CD14-positive monocyte (primary cell): Measurements from ENCODE around the gene TNFRSF13B. TPM values are rescaled to one million over a fixed set of nuclear protein-coding genes. Genes with fewer than 3 reads are reported as not detected.
"Not testable (repeated sequence)": the region's sequence is repeated elsewhere in the genome, so short reads cannot be mapped to it uniquely, and the experiment has no call there.

Source experiments
- DNase-seq, 3 donors: peaks; one replicate each; pipeline ENCODE4 v3.0.0-alpha.2; 2011 to 2022
- H2AFZ ChIP-seq: 2 replicates; pipeline ENCODE4 v1.6.0; 2012; ENCODE audit warnings: mild to moderate bottlenecking, low read depth, low read length, inconsistent platforms; ENCODE audit not compliant: insufficient read depth, poor library complexity, severe bottlenecking
- H3K27ac ChIP-seq, 2 donors: 1 replicate in 1 of 2; 2 replicates in 1 of 2; pipeline ENCODE4 v1.5.1; 2012 to 2013; ENCODE audit warnings: low read length in 2 of 2, control low read depth in 1 of 2, inconsistent platforms in 1 of 2, low read depth in 1 of 2, mild to moderate bottlenecking in 1 of 2
- H3K27me3 ChIP-seq, 2 donors: one replicate each; pipeline versions ENCODE4 v1.6.0 to v1.6.1; 2011 to 2013; ENCODE audit warnings: low read length in 2 of 2; ENCODE audit not compliant: control insufficient read depth in 2 of 2, insufficient read depth in 2 of 2
- H3K36me3 ChIP-seq, 2 donors: replicated peaks in 1 of 2; 1 replicate in 1 of 2; 2 replicates in 1 of 2; pipeline versions ENCODE4 v1.5.1 to v1.6.1; 2012 to 2013; ENCODE audit warnings: low read length in 2 of 2, control low read depth in 1 of 2, inconsistent platforms in 1 of 2, mild to moderate bottlenecking in 1 of 2; ENCODE audit not compliant: insufficient read depth in 2 of 2, control insufficient read depth in 1 of 2
- H3K4me1 ChIP-seq, 2 donors: 1 replicate in 1 of 2; 2 replicates in 1 of 2; pipeline versions ENCODE4 v1.5.1 to v1.6.1; 2012 to 2013; ENCODE audit warnings: low read length in 2 of 2, control low read depth in 1 of 2, inconsistent platforms in 1 of 2, mild to moderate bottlenecking in 1 of 2, moderate library complexity in 1 of 2; ENCODE audit not compliant: insufficient read depth in 2 of 2, control insufficient read depth in 1 of 2
- H3K4me2 ChIP-seq: replicated peaks from 2 replicates; pipeline ENCODE3; 2012; ENCODE audit warnings: low read length, moderate library complexity, mild to moderate bottlenecking; ENCODE audit not compliant: poor library complexity, severe bottlenecking; ENCODE audit errors: extremely low read depth
- H3K4me3 ChIP-seq, 3 experiments: fragments of 200-600 bp in 1 of 3; sonication (generic) in 1 of 3; replicated peaks in 1 of 3; 1 replicate in 2 of 3; 2 replicates in 1 of 3; pipeline ENCODE4 v1.5.1; 2011 to 2013; ENCODE audit warnings: low read length in 3 of 3, mild to moderate bottlenecking in 3 of 3, control low read depth in 2 of 3, low read depth in 2 of 3, inconsistent platforms in 1 of 3, moderate library complexity in 1 of 3
- H3K79me2 ChIP-seq: 2 replicates; pipeline ENCODE4 v1.6.0; 2012; ENCODE audit warnings: mild to moderate bottlenecking, control low read depth, inconsistent platforms, low read length, moderate library complexity; ENCODE audit not compliant: insufficient read depth
- H3K9ac ChIP-seq: 2 replicates; pipeline ENCODE4 v1.6.0; 2017; ENCODE audit warnings: low read length, mild to moderate bottlenecking; ENCODE audit not compliant: insufficient read depth, poor library complexity, severe bottlenecking
- H3K9me3 ChIP-seq, 2 donors: replicated peaks in 1 of 2; 1 replicate in 1 of 2; 2 replicates in 1 of 2; pipeline versions ENCODE4 v1.5.1 to v1.6.1; 2012 to 2013; ENCODE audit warnings: low read length in 2 of 2, control low read depth in 1 of 2; ENCODE audit not compliant: control insufficient read depth in 1 of 2, insufficient read depth in 1 of 2
- H4K20me1 ChIP-seq: 2 replicates; pipeline ENCODE4 v1.6.0; 2012; ENCODE audit warnings: mild to moderate bottlenecking, low read length, control low read depth, moderate library complexity; ENCODE audit not compliant: insufficient read depth
- H3K27ac Mint-ChIP-seq, 7 donors: one replicate each; pipeline ENCODE4 v1.8.0; 2020; ENCODE audit warnings: mild to moderate bottlenecking in 7 of 7, mixed read lengths in 7 of 7, moderate library complexity in 6 of 7, inconsistent platforms in 2 of 7
- H3K27me3 Mint-ChIP-seq, 3 donors: one replicate each; pipeline ENCODE4 v1.8.0; 2021 to 2022; ENCODE audit warnings: low read depth in 3 of 3, mild to moderate bottlenecking in 3 of 3, mixed read lengths in 3 of 3, moderate library complexity in 3 of 3, inconsistent platforms in 1 of 3
- H3K36me3 Mint-ChIP-seq, 2 donors: one replicate each; pipeline ENCODE4 v1.8.0; 2020; ENCODE audit warnings: mixed read lengths in 2 of 2, inconsistent platforms in 1 of 2, mild to moderate bottlenecking in 1 of 2
- H3K4me1 Mint-ChIP-seq: one replicate; pipeline ENCODE4 v1.8.0; 2020; ENCODE audit warnings: mild to moderate bottlenecking, mixed read lengths
- H3K4me3 Mint-ChIP-seq, 2 donors: one replicate each; pipeline ENCODE4 v1.8.0; 2020; ENCODE audit warnings: mild to moderate bottlenecking in 2 of 2, mixed read lengths in 2 of 2, moderate library complexity in 1 of 2
- H3K9me3 Mint-ChIP-seq, 7 donors: one replicate each; pipeline ENCODE4 v1.8.0; 2020 to 2022; ENCODE audit warnings: mixed read lengths in 7 of 7, mild to moderate bottlenecking in 6 of 7, moderate library complexity in 6 of 7, inconsistent platforms in 2 of 7
- CTCF ChIP-seq: fragments of 200-600 bp; IDR thresholded peaks from one replicate; pipeline ENCODE4 v1.8.0; 2022; ENCODE audit warnings: antibody characterized with exemption, mild to moderate bottlenecking
- WGBS: methylation state at CpG from one replicate; pipeline ENCODE4 v1.1.5; 2013; ENCODE audit warnings: missing lambda C conversion rate; ENCODE audit not compliant: insufficient coverage; 5-methylcytosine and 5-hydroxymethylcytosine counted together
- intact Hi-C, 2 donors: fragments of 100-400 bp; cut with micrococcal nuclease; formaldehyde crosslinking; loops; one replicate each; pipeline versions ENCODE4 v1.15.0 to v1.15.1; 2023
- polyA plus RNA-seq, 3 donors: library from polyadenylated mRNA; depleted of rRNA in 1 of 3; unstranded in 2 of 3; stranded (reverse) in 1 of 3; fragments of 300-500 nt in 2 of 3; fragments of >200 nt in 1 of 3; fragmentation: Illumina TruSeq in 2 of 3; gene quantifications; 1 replicate in 2 of 3; 2 replicates in 1 of 3; pipeline ENCODE4 v1.2.3, GENCODE V29; 2012 to 2021

Gene TNFRSF13B
- polyA plus RNA-seq, 3 donors: 0.21 to 0.47 TPM; not detected in 1

- no peaks in the 10 kb centered on the region for H3K4me1 ChIP-seq
Measured at GRCh38 chr17:16980813-16981731, 9.2 kb upstream of the TNFRSF13B start.

GRCh38 chr17:16980061-16980460 lies 8.1 kb upstream of the TNFRSF13B start:
- Histone ChIP-seq H3K9ac (no peak overlapping the region), H3K79me2 (no peaks in the 10 kb centered on the region), H3K27me3 (no peaks in the 10 kb centered on the region), H3K4me3 (no peak overlapping the region), H3K27ac (no peak overlapping the region), H3K9me3 (no peaks in the 10 kb centered on the region), H4K20me1 (no peaks in the 10 kb centered on the region), H2AFZ (no peak overlapping the region), H3K36me3 (no peaks in the 10 kb centered on the region), H3K4me2 (no peak overlapping the region), H3K4me1 (no peaks in the 10 kb centered on the region)
- Mint-ChIP-seq H3K27me3 (peaks cover 1 to 3% (median 2%) of the 10 kb centered on the region in 3 donors), H3K9me3 (peaks cover 0 to 3% (median 0%) of the 10 kb centered on the region in 7 donors), H3K27ac (no peak overlapping the region), H3K4me3 (no peak overlapping the region), H3K36me3 (no peaks in the 10 kb centered on the region), H3K4me1 (peaks cover 5% of the 10 kb centered on the region)
- no peak for DNase-seq
- no peak for TF ChIP-seq CTCF
- WGBS: 97% methylated on average over 4 of the region's 8 CpGs
- intact Hi-C loops: no loop called here

More at GRCh38 chr17:16980813-16981731, 9.2 kb upstream of the TNFRSF13B start:
- Histone ChIP-seq H3K79me2 (no peaks in the 10 kb centered on the region), H3K4me3 (no peak overlapping the region), H3K36me3 (no peaks in the 10 kb centered on the region), H3K27me3 (no peaks in the 10 kb centered on the region), H3K9ac (no peak overlapping the region), H3K9me3 (no peaks in the 10 kb centered on the region), H2AFZ (no peak overlapping the region), H4K20me1 (no peaks in the 10 kb centered on the region), H3K27ac (no peak overlapping the region), H3K4me2 (no peak overlapping the region)
- whole genome bisulfite sequencing: 90% methylated on average over 24 of the region's 26 CpGs
- Mint-ChIP-seq H3K9me3 (peaks cover 0 to 3% (median 0%) of the 10 kb centered on the region in 7 donors), H3K27me3 (peaks cover 1 to 3% (median 3%) of the 10 kb centered on the region in 3 donors), H3K36me3 (no peaks in the 10 kb centered on the region), H3K27ac (no peak overlapping the region), H3K4me3 (no peak overlapping the region), H3K4me1 (peaks cover 3% of the 10 kb centered on the region)
- DNase-seq: no peak
- intact Hi-C loops: no loop called here
- no peak for TF ChIP-seq CTCF

- H3K4me3 Mint-ChIP-seq, H3K4me2 ChIP-seq, H3K4me1 ChIP-seq, H3K9me3 ChIP-seq, DNase-seq, H3K4me1 Mint-ChIP-seq, H3K9me3 Mint-ChIP-seq, H2AFZ ChIP-seq, H3K36me3 ChIP-seq, H3K36me3 Mint-ChIP-seq, H3K27me3 ChIP-seq, H4K20me1 ChIP-seq, H3K27ac Mint-ChIP-seq, intact Hi-C loops, H3K4me3 ChIP-seq, H3K27me3 Mint-ChIP-seq, H3K79me2 ChIP-seq, H3K27ac ChIP-seq, H3K9ac ChIP-seq: not testable (repeated sequence)
- 100% methylated on average over 2 of the region's 6 CpGs for WGBS
Measured at GRCh38 chr17:16979237-16979823, 7.4 kb upstream of the TNFRSF13B start.
